ENCODE measurements around the gene PLEKHO2. TPM values are rescaled to one million over a fixed set of nuclear protein-coding genes. Genes with fewer than 3 reads are reported as not detected.
A peak's percentile ranks its signal among the peaks of the same experiment; 100 is the strongest.

PLEKHO2 gene
- total and polyA plus RNA-seq, 2 donors (not counting 3 experiments of a cell fraction or from before 2014, with no cell fraction given) = 21.9 to 24.9 TPM

GRCh38 chr15:64877435-64877834 is 35.7 kb downstream of the PLEKHO2 start:
- Histone ChIP-seq H3K36me3 (ENCODE audit: control insufficient read depth in 2 of 2, extremely low read depth in 1 of 2, insufficient read depth in 2 of 2, low read length in 2 of 2) (no peaks in the 10 kb centered on the region), H3K27me3 (ENCODE audit: control insufficient read depth in 2 of 2, insufficient read depth in 2 of 2, low read length in 2 of 2) (no peaks in the 10 kb centered on the region), H3K9me3 (replicated peaks; ENCODE audit: control insufficient read depth, insufficient read depth, low read length) (no peaks in the 10 kb centered on the region), H3K4me1 (ENCODE audit: control insufficient read depth, extremely low read depth, insufficient read depth, low read length) (peaks cover 12% of the 10 kb centered on the region), H3K4me2 (ENCODE audit: insufficient read depth, low read length) (no peak overlapping the region), H3K27ac (ENCODE audit: insufficient read depth, low read depth, low read length) (no peak overlapping the region), H3K4me3 (replicated peaks in 1 of 3; ENCODE audit: insufficient read depth in 1 of 3, low read depth in 1 of 3, low read length in 3 of 3) (no peak overlapping the region), H3K79me2 (ENCODE audit: control insufficient read depth, insufficient read depth, low read length) (no peaks in the 10 kb centered on the region), H3K9me1 (replicated peaks; ENCODE audit: control insufficient read depth, extremely low read depth, insufficient read depth, low read length) (no peaks in the 10 kb centered on the region), H3K9ac (replicated peaks; ENCODE audit: extremely low read depth, insufficient read depth, low read length) (no peak overlapping the region), H4K20me1 (replicated peaks; ENCODE audit: control insufficient read depth, extremely low read depth, insufficient read depth, low read length) (no peaks in the 10 kb centered on the region), H2AFZ (ENCODE audit: low read depth, low read length) (peak overlapping the region; percentile 32)
- intact Hi-C loops (cut with micrococcal nuclease) = loop anchor here (2.0 kb wide), 1 partner anchor 15 kb away; no protein-coding TSS in a partner anchor
- dilution Hi-C loops (cut with MboI; ENCODE audit: extremely low pct_ligation_motif_present, low sequenced_read_pairs) = no loop called here
- ChIA-PET POLR2A (no interaction called here), CTCF (interaction anchor here (0.8 to 1.8 kb wide), 5 partner anchors 10 to 33 kb away, joined by 3 to 8 read pairs (median 3); no protein-coding TSS in a partner anchor)
- BruUV-seq (replicated peaks) = no TSS peak
- TF ChIP-seq FOS (IDR thresholded peaks at IDR 0.05; ENCODE audit: borderline replicate concordance, insufficient read depth, low read length) = no peak
- TF ChIP-seq CTCF (IDR thresholded peaks at IDR 0.05; ENCODE audit: extremely low read depth in 1 of 2, insufficient read depth in 1 of 2, low read depth in 1 of 2, low read length in 2 of 2) = no peak
- DNase-seq (ENCODE audit: low read depth, low spot score) = peak; percentile 53
- FAIRE-seq = peak; percentile 85

GRCh38 chr15:64878705-64879104 is 37.0 kb downstream of the PLEKHO2 start:
- Histone ChIP-seq H3K4me1 (ENCODE audit: control insufficient read depth, extremely low read depth, insufficient read depth, low read length) (peaks cover 17% of the 10 kb centered on the region), H3K4me3 (replicated peaks in 1 of 3; ENCODE audit: insufficient read depth in 1 of 3, low read depth in 1 of 3, low read length in 3 of 3) (no peak overlapping the region), H3K27me3 (ENCODE audit: control insufficient read depth in 2 of 2, insufficient read depth in 2 of 2, low read length in 2 of 2) (no peaks in the 10 kb centered on the region), H3K9me3 (replicated peaks; ENCODE audit: control insufficient read depth, insufficient read depth, low read length) (no peaks in the 10 kb centered on the region), H3K36me3 (ENCODE audit: control insufficient read depth in 2 of 2, extremely low read depth in 1 of 2, insufficient read depth in 2 of 2, low read length in 2 of 2) (no peaks in the 10 kb centered on the region), H3K9me1 (replicated peaks; ENCODE audit: control insufficient read depth, extremely low read depth, insufficient read depth, low read length) (no peaks in the 10 kb centered on the region), H2AFZ (ENCODE audit: low read depth, low read length) (no peak overlapping the region), H4K20me1 (replicated peaks; ENCODE audit: control insufficient read depth, extremely low read depth, insufficient read depth, low read length) (no peaks in the 10 kb centered on the region), H3K4me2 (ENCODE audit: insufficient read depth, low read length) (no peak overlapping the region), H3K79me2 (ENCODE audit: control insufficient read depth, insufficient read depth, low read length) (no peaks in the 10 kb centered on the region), H3K27ac (ENCODE audit: insufficient read depth, low read depth, low read length) (no peak overlapping the region), H3K9ac (replicated peaks; ENCODE audit: extremely low read depth, insufficient read depth, low read length) (no peak overlapping the region)
- CTCF ChIA-PET = interaction anchor here (0.8 to 1.8 kb wide), 6 partner anchors 8 to 43 kb away, joined by 3 to 7 read pairs (median 3); no protein-coding TSS in a partner anchor
- POLR2A ChIA-PET = interaction anchor here (0.6 to 1.3 kb wide), 3 partner anchors 8 to 16 kb away, joined by 3 to 4 read pairs (median 3); no protein-coding TSS in a partner anchor
- no peak for TF ChIP-seq JUN (IDR thresholded peaks at IDR 0.05; ENCODE audit: borderline replicate concordance, insufficient read depth, insufficient read length, low read depth)
- TF ChIP-seq FOS (IDR thresholded peaks at IDR 0.05; ENCODE audit: borderline replicate concordance, insufficient read depth, low read length) = no peak
- BruUV-seq (replicated peaks) = no TSS peak
- peak; percentile 37 for DNase-seq (ENCODE audit: low read depth, low spot score)
- FAIRE-seq = no peak
- dilution Hi-C loops (cut with MboI; ENCODE audit: extremely low pct_ligation_motif_present, low sequenced_read_pairs) (no loop called here), intact Hi-C loops (cut with micrococcal nuclease) (no loop called here)
